Bronchial epithelial cell (primary cell): Measurements from ENCODE around the gene GLIS1. TPM values are rescaled to one million over a fixed set of nuclear protein-coding genes. Genes with fewer than 3 reads are reported as not detected.
"Not testable (repeated sequence)": the region's sequence is repeated elsewhere in the genome, so short reads cannot be mapped to it uniquely, and the experiment has no call there.

Experiments
- DNase-seq: peaks from one replicate; pipeline ENCODE4 v3.0.0-alpha.2; 2010; ENCODE audit warnings: low read depth
- FAIRE-seq: peaks from 2 replicates; lab custom pipeline; 2011; peaks lifted over from hg19 to GRCh38; lab: Jason Lieb, UNC
- H3K27me3 ChIP-seq: 2 replicates; pipeline ENCODE4 v1.5.1; 2011; ENCODE audit warnings: low read length; ENCODE audit not compliant: control insufficient read depth, insufficient read depth
- H3K36me3 ChIP-seq: 2 replicates; pipeline ENCODE4 v1.5.1; 2011; ENCODE audit warnings: low read length; ENCODE audit not compliant: control insufficient read depth, insufficient read depth
- H3K4me3 ChIP-seq: 2 replicates; pipeline ENCODE4 v1.5.1; 2011; ENCODE audit warnings: mild to moderate bottlenecking, low read depth, low read length, control low read depth
- total RNA-seq: library from RNA; depleted of rRNA; stranded (reverse); fragments of >200 nt; gene quantifications from 2 replicates; pipeline ENCODE4 v1.2.1, GENCODE V29; 2014
- TF ChIP-seq, protein P1 (sequence below): IDR thresholded peaks from 2 replicates; pipeline ENCODE4 v1.5.1; 2011; ENCODE audit warnings: mild to moderate bottlenecking, moderate library complexity, low read length, control low read depth, inconsistent platforms; ENCODE audit not compliant: insufficient read depth, severe bottlenecking

The GLIS1 gene
- total RNA-seq, 1 donor from 2014 or later: under 0.01 TPM

DNA sequence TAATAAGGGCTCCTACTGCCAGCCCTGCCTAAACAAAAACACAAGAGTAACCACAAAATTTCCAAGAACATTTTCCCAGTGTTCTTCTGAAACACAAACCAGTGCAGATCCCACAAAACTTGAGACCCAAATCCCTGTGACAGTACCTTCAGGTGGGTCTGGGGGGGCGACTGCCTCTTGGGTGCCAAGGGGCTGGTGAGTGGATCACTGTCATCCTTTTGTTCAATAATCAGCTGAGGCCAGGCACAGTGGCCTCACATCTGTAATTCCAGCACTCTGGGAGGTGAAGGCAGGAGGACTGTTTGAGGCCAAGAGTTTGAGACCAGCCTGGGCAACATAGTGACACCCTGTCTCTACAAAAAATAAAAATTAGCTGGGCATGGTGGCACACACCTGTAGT lies 87.6 kb downstream of the GLIS1 start:
- no peaks in the 10 kb centered on the region for H3K27me3 ChIP-seq
- H3K36me3 ChIP-seq: no peaks in the 10 kb centered on the region
- DNase-seq: no peak
- TF ChIP-seq, protein P1, sequence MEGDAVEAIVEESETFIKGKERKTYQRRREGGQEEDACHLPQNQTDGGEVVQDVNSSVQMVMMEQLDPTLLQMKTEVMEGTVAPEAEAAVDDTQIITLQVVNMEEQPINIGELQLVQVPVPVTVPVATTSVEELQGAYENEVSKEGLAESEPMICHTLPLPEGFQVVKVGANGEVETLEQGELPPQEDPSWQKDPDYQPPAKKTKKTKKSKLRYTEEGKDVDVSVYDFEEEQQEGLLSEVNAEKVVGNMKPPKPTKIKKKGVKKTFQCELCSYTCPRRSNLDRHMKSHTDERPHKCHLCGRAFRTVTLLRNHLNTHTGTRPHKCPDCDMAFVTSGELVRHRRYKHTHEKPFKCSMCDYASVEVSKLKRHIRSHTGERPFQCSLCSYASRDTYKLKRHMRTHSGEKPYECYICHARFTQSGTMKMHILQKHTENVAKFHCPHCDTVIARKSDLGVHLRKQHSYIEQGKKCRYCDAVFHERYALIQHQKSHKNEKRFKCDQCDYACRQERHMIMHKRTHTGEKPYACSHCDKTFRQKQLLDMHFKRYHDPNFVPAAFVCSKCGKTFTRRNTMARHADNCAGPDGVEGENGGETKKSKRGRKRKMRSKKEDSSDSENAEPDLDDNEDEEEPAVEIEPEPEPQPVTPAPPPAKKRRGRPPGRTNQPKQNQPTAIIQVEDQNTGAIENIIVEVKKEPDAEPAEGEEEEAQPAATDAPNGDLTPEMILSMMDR: no peak
- H3K4me3 ChIP-seq: no peak overlapping the region
- no peak for FAIRE-seq

DNA sequence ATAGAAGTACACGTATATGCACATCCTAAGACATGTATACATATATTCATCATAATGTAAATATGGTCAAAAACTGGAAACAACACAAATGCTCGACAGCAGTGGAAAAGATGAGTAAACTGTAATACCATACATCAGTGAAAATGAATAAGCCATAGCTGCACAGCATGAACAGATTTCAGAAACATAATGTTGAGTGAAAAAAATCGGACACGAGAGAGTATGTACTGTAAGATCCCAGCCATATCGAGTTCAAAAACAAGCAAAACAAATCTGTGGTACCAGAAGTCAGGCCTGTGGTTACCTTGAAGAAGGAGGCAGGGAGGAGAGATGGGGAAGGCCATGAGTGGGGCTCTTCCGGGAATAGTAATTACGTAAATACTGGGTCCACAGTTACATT lies 90.4 kb downstream of the GLIS1 start:
- FAIRE-seq (no peak), DNase-seq (no peak)
- no peaks in the 10 kb centered on the region for H3K36me3 ChIP-seq
- no peak overlapping the region for H3K4me3 ChIP-seq
- H3K27me3 ChIP-seq: peaks cover 1% of the 10 kb centered on the region
- TF ChIP-seq, protein P1: no peak

DNA sequence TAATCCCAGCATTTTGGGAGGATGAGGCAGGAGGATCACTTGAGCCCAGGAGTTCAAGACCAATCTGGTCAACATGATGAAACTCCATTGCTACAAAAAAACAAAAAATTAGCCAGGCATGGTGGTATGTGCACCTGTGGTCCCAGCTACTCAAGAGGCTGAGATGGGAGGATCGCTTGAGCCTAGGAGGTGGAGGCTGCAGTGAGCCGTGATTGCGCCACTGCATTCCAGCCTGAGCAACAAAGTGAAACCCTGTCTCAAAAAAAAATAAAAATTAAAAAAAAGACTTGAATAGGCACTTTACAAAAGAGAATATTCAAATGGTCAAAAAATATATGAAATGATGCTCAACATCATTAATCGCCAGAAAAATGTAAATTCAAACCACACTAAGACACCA lies 91.0 kb downstream of the GLIS1 start:
- DNase-seq, H3K36me3 ChIP-seq, H3K27me3 ChIP-seq, FAIRE-seq, H3K4me3 ChIP-seq: not testable (repeated sequence)

DNA sequence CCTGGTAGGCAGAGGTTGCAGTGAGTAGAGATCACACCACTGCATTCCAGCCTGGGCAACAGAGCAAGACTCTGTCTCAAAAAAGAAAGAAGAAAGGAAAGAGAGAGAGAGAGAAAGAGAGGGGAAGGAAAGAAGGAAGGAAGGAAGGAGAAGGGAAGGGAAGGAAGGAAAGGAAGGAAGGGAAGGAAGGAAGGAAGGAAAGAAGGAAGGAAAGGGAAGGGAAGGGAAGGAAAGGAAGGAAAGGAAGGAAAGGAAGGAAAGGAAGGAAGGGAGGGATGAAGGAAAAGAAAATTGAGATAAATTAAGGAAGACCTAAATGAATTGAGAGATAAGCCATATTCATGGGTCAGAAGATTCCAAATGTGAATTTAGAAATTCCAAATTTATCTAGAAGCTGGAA lies 92.2 kb downstream of the GLIS1 start:
- DNase-seq (no peak), FAIRE-seq (no peak)
- Histone ChIP-seq H3K36me3 (no peaks in the 10 kb centered on the region), H3K27me3 (peaks cover 3% of the 10 kb centered on the region), H3K4me3 (no peak overlapping the region)
- TF ChIP-seq, protein P1: no peak

DNA sequence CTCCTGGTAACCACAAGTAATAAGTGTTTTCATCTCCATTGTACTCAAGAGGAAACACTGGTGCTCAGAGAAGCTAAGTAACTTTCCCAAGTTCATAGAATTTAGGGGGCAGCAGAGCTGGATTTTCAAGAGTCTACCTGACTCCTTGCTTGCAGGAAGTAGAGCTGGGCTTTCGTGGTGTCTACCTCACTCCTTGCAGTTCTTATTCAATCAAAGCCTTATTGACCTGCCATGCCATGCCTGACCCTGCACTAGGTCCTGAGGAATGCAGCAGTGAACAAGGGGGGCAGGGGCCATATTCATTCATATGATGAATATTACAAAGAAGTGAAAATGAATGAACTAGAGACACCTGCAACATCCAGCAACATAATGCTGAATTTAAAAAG lies 93.3 kb downstream of the GLIS1 start:
- TF ChIP-seq, protein P1: no peak
- H3K27me3 ChIP-seq: peaks cover 3% of the 10 kb centered on the region
- DNase-seq (no peak), FAIRE-seq (no peak)
- H3K36me3 ChIP-seq: no peaks in the 10 kb centered on the region
- no peak overlapping the region for H3K4me3 ChIP-seq

DNA sequence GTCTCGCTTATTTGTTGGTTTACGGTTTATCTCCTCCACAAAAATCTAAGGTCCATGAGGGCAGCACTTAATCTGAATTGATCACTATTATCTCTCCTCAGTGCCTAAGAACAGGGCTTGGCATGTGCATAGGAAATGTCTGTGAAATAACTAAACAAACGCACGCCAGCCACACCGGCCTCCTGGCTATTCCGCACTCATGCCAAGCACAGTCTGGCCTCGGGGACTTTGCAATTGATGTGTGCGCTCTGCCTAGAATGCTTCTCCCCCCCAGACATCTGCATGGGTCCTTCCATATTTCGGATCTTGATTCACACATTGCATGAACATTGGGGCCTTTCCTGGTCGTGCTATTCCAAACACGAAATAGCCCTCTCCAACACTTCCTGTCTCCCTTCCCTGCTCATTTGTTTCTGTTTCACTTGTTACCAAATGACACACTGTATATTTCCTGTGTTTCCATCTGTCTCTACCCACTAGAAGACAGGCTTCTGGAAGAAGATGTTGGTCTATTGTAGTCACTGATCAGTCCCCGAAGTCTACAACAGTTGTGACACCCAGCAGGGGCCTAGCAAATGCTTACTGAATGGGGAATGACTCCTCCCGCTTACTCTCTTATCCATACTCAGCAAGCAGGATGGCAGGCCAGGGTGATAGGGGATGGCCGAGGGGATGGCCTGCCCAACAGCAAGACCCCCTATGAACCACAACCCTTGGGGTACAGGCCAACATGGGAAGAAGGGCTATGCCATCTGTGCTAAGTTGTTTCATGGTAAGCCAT lies 93.9 kb downstream of the GLIS1 start:
- no peak overlapping the region for H3K4me3 ChIP-seq
- TF ChIP-seq, protein P1: no peak
- no peak for DNase-seq
- H3K36me3 ChIP-seq: no peaks in the 10 kb centered on the region
- no peak for FAIRE-seq
- peaks cover 3% of the 10 kb centered on the region for H3K27me3 ChIP-seq
